ENCODE results near the gene CNNM3.

CNNM3 gene

DNA sequence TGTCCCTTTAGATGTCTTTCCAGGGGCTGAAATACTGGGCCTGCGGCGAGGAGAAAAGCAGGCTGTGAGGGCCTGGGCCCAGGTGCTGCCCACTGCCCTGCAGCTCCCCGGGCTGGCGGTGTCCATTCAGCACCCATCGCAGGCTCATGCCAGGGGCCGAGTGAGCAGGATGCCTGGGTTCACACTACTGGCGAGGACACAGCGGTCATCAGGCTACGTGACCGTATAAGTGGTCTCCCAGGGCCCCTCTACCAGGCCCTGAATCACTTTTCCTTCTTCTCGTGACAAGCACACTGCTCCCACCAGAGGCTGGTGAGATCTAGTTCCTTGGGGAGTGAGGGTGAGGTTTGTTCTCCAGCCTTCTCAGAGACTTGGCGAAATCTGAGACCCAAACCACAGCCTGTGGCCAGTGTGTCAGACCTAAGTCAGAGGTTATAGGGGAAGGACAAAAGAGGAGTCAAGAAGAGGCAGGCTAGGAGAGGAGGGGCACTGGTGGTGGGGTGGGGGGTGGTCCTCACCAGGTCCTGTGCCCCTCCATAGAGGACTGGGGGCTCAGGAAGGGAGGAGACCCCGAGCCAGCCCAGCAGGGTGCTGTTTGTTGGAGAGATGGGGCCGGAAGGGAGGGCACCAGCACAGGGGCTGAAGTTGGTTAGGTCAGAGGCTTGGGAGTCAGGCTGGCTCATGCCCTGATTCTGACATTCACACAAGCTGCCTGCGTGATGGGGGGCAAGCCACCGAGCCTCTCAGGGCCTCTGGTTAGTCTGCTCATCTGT lies 60.4 kb downstream of the CNNM3 start:
- TF ChIP-seq, protein P1, sequence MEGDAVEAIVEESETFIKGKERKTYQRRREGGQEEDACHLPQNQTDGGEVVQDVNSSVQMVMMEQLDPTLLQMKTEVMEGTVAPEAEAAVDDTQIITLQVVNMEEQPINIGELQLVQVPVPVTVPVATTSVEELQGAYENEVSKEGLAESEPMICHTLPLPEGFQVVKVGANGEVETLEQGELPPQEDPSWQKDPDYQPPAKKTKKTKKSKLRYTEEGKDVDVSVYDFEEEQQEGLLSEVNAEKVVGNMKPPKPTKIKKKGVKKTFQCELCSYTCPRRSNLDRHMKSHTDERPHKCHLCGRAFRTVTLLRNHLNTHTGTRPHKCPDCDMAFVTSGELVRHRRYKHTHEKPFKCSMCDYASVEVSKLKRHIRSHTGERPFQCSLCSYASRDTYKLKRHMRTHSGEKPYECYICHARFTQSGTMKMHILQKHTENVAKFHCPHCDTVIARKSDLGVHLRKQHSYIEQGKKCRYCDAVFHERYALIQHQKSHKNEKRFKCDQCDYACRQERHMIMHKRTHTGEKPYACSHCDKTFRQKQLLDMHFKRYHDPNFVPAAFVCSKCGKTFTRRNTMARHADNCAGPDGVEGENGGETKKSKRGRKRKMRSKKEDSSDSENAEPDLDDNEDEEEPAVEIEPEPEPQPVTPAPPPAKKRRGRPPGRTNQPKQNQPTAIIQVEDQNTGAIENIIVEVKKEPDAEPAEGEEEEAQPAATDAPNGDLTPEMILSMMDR (IDR thresholded peaks at IDR 0.05; ENCODE audit: insufficient read depth, low read length, missing control alignments) = no peak
- CTCF ChIA-PET = interaction anchor here (1.0 to 1.4 kb wide), 3 partner anchors 18 to 236 kb away, joined by 3 to 5 read pairs (median 4); partner anchors contain the start of genes ANKRD36 and ANKRD39
- no peak overlapping the region for H3K4me3 ChIP-seq (ENCODE audit: low read depth, low read length)
- POLR2A ChIA-PET = no interaction called here
- no peak for DNase-seq (ENCODE audit: low read depth, low spot score)

DNA sequence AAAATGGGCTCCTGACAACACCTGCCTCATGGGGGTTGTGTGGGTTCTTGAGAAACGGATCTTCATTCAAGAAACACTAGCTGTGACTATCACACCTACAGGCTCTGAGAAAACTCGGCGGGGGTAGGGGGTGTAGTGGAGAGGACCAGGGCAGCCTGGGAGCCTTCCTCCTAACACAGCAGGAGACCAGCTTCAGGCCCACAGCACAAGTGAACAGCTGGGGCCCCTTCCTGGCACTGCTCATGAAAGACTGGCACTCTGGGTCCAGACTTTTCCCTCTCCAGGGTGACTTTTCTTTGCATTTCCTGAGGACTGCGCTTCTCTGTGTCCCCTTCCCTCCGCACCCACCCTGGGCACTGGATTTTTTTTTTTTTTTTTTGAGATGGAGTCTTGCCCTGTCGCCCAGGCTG lies 61.0 kb downstream of the CNNM3 start:
- ChIA-PET CTCF (interaction anchor here (1.4 kb wide), 1 partner anchor 19 kb away, joined by 4 read pairs; the partner anchor contains the start of gene ANKRD39), POLR2A (no interaction called here)
- H3K4me3 ChIP-seq (ENCODE audit: low read depth, low read length) = no peak overlapping the region
- TF ChIP-seq, protein P1 (IDR thresholded peaks at IDR 0.05; ENCODE audit: insufficient read depth, low read length, missing control alignments) = no peak
- no peak for DNase-seq (ENCODE audit: low read depth, low spot score)

DNA sequence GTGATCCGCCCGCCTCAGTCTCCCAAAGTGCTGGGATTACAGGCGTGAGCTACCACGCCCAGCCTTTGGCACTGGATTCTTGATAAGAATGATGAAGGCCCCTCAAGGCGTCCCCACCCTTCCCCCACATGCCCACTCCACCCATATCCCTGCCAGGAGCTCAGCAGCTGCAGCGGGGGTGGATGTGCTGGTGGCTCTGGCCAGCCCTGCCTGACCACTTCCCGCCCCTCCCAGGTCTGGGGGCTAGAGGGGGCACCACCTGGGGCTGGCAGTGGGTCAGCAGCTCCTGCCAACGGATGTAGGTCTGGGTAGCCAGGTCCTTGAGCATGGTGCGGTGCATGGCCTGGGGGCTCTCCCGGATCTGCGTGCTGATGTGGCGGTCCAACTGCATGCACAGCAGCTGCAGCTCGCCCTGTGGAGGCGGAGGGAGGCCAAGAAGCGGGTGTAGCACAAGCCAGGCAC lies 61.6 kb downstream of the CNNM3 start:
- DNase-seq (ENCODE audit: low read depth, low spot score) = no peak
- ChIA-PET POLR2A (no interaction called here), CTCF (interaction anchor here (1.2 to 1.4 kb wide), 2 partner anchors 9 to 19 kb away, joined by 4 read pairs; partner anchors contain the start of gene ANKRD39)
- TF ChIP-seq, protein P1 (IDR thresholded peaks at IDR 0.05; ENCODE audit: insufficient read depth, low read length, missing control alignments) = no peak
- H3K4me3 ChIP-seq (ENCODE audit: low read depth, low read length) = no peak overlapping the region

DNA sequence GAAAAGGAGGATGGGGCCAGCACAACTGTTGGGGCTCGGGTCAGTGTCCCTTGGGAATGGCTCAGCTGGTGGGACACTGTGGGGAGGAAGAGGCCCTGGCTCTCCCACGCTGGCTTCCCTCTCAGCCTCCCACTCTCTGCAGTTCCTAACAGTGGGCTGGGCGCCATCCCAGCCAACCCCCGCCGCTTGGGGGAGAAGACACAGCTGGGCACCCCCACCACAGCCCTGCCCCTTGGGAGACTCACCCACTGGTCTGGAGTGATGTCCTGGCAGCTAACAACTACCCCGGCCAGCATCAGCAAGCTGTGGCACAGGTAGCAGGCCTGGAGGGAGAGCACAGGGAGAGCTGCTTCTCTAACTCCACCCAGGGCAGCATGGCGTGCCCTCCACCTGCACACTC lies 62.1 kb downstream of the CNNM3 start:
- CTCF ChIA-PET = interaction anchor here (1.2 to 1.4 kb wide), 2 partner anchors 9 to 20 kb away, joined by 4 read pairs; partner anchors contain the start of gene ANKRD39

DNA sequence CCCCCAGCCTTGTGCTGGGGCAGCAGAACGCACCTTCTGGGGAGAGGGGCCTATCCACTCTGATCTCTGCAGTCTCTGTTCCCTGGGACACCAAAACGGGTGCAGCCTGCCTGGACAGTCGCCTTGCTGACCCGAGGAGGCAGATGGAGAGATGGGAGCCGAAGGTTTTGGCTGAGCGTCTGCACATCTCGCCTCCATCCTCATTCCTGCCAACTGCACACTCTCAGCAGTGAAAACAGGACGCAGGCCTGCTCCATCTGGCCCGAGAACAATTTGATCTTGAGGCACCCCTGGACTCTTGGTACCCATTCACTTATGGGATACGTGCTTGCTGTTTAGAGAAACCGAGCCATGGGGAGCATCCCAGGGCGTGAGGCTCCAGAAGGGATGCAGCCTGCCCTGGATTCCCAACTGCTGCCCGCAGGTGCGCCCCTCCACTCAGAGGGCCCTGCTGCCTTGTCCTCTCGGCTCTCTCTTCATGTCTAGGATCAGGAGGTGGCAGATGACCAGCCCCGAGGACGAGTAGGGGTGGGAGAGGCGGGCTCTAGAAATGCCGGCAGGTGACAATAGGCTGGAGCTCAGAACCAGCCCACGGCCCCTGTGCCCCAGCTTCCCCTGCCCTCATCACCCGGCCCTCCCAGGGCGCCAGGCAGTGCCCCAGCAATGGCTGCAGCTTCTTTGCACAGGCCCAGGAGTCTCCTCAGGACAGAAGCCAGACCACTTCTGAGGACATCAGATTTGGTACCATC lies 62.9 kb downstream of the CNNM3 start:
- no peak overlapping the region for H3K4me3 ChIP-seq (ENCODE audit: low read depth, low read length)
- no peak for DNase-seq (ENCODE audit: low read depth, low spot score)
- ChIA-PET POLR2A (no interaction called here), CTCF (no interaction called here)
- TF ChIP-seq, protein P1 (IDR thresholded peaks at IDR 0.05; ENCODE audit: insufficient read depth, low read length, missing control alignments) = no peak

More for the DNA sequence above, 62.1 kb downstream of the CNNM3 start:
- DNase-seq (ENCODE audit: low read depth, low spot score) = no peak
- TF ChIP-seq, protein P1 (IDR thresholded peaks at IDR 0.05; ENCODE audit: insufficient read depth, low read length, missing control alignments) = no peak
- POLR2A ChIA-PET = no interaction called here
- H3K4me3 ChIP-seq (ENCODE audit: low read depth, low read length) = no peak overlapping the region

DNA sequence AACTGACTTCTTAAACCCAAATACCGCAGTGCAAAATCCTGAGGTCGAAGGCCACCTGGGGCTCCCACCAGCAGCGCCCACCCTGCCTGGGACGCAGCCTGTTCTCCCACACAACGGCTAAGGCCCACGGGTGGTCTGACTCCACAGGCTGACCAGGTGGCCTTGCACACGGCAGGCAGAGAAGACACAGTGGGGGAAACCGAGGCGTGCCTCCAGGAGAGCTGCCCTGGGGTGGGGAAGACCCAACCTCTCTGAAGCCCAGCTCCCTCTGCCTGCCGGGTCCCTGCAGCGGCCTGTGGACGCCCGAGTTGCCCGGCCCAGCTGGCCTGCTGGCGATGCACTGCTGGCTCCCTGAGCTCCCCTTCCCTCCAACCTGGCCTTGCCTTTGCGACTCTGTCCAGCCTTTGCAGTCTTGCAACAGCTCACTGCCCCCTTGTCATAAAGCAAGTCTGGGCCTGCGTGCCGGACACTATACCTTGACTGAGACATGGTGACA lies 63.5 kb downstream of the CNNM3 start:
- TF ChIP-seq, protein P1 (IDR thresholded peaks at IDR 0.05; ENCODE audit: insufficient read depth, low read length, missing control alignments) = no peak
- ChIA-PET POLR2A (no interaction called here), CTCF (interaction anchor here (1.0 kb wide), 1 partner anchor 22 kb away, joined by 3 read pairs; the partner anchor contains the start of gene ANKRD39)
- H3K4me3 ChIP-seq (ENCODE audit: low read depth, low read length) = no peak overlapping the region
- DNase-seq (ENCODE audit: low read depth, low spot score) = no peak

All from AG04449 (cell line).